Smooth muscle cell (in vitro differentiated cells): ENCODE measurements around the gene C19orf47. TPM values are rescaled to one million over a fixed set of nuclear protein-coding genes. Genes with fewer than 3 reads are reported as not detected.

ENCODE experiments used
- DNase-seq: peaks from one replicate; lab custom pipeline; 2025; ENCODE audit not compliant: unreplicated experiment; lab: John Stamatoyannopoulos, UW
- H2AFZ ChIP-seq: fragments of 200-600 bp; sonication (generic); 2 replicates; pipeline ENCODE4 v1.6.0; 2016; ENCODE audit warnings: antibody characterized with exemption, low read depth, mild to moderate bottlenecking
- H3F3A ChIP-seq: fragments of 200-600 bp; sonication (generic); 2 replicates; pipeline ENCODE4 v1.6.0; 2017; ENCODE audit warnings: antibody characterized with exemption, low read depth
- H3K27ac ChIP-seq: fragments of 200-600 bp; sonication (generic); 2 replicates; pipeline ENCODE4 v1.5.1; 2016; ENCODE audit warnings: low read depth, mild to moderate bottlenecking
- H3K27me3 ChIP-seq: fragments of 200-600 bp; sonication (generic); 2 replicates; pipeline ENCODE4 v1.6.1; 2016; ENCODE audit warnings: low read depth, mild to moderate bottlenecking
- H3K36me3 ChIP-seq: fragments of 200-600 bp; sonication (generic); 2 replicates; pipeline ENCODE4 v1.5.1; 2016; ENCODE audit warnings: low read depth
- H3K4me1 ChIP-seq: fragments of 200-600 bp; sonication (generic); 2 replicates; pipeline ENCODE4 v1.5.1; 2016; ENCODE audit warnings: low read depth
- H3K4me2 ChIP-seq: fragments of 200-600 bp; sonication (generic); 2 replicates; pipeline ENCODE4 v1.6.0; 2016; ENCODE audit warnings: mild to moderate bottlenecking
- H3K4me3 ChIP-seq: fragments of 200-600 bp; sonication (generic); 2 replicates; pipeline ENCODE4 v1.5.1; 2016; ENCODE audit warnings: mild to moderate bottlenecking
- H3K79me2 ChIP-seq: fragments of 200-600 bp; sonication (generic); 2 replicates; pipeline ENCODE4 v1.6.0; 2016; ENCODE audit warnings: low read depth, mild to moderate bottlenecking
- H3K9ac ChIP-seq: fragments of 200-600 bp; sonication (generic); 2 replicates; pipeline ENCODE4 v1.6.0; 2016; ENCODE audit warnings: low read depth
- H3K9me3 ChIP-seq: fragments of 200-600 bp; sonication (generic); replicated peaks from 2 replicates; pipeline ENCODE4 v1.5.1; 2016; ENCODE audit warnings: low read depth
- H4K20me1 ChIP-seq: fragments of 200-600 bp; sonication (generic); 2 replicates; pipeline ENCODE4 v1.6.0; 2016; ENCODE audit warnings: low read depth
- WGBS: methylation state at CpG from one replicate; pipeline ENCODE4 v1.1.7; 2016; ENCODE audit warnings: low lambda C conversion rate; 5-methylcytosine and 5-hydroxymethylcytosine counted together
- polyA plus RNA-seq: library from polyadenylated mRNA; unstranded; fragments of >200 nt; fragmentation: Nextera tagmentation; extraction: Ambion mirVana; gene quantifications from 2 replicates; pipeline ENCODE4 v1.2.1, GENCODE V29; 2016
- total RNA-seq: library from RNA; depleted of rRNA; stranded (reverse); fragments of >200 nt; gene quantifications from 2 replicates; pipeline ENCODE4 v1.2.3, GENCODE V29; 2014
- TF ChIP-seq, protein P1 (sequence below): fragments of 200-600 bp; sonication (generic); IDR thresholded peaks from 2 replicates; pipeline ENCODE4 v1.5.1; 2017; ENCODE audit warnings: borderline replicate concordance, mild to moderate bottlenecking, antibody characterized with exemption; ENCODE audit not compliant: insufficient read depth, poor library complexity, severe bottlenecking

Gene C19orf47
- total and polyA plus RNA-seq, 2 experiments from 2014 or later = 6.3 to 9.3 TPM

GRCh38 chr19:40367577-40368434 lies 19.6 kb upstream of the C19orf47 start:
- no peak overlapping the region for H3K4me2 ChIP-seq
- 92% methylated on average over 15 of the region's 16 CpGs for WGBS
- H3K9me3 ChIP-seq = no peaks in the 10 kb centered on the region
- no peaks in the 10 kb centered on the region for H3K36me3 ChIP-seq
- H3K4me3 ChIP-seq = no peak overlapping the region
- DNase-seq = no peak
- no peaks in the 10 kb centered on the region for H3K79me2 ChIP-seq
- no peak overlapping the region for H2AFZ ChIP-seq
- H3F3A ChIP-seq = no peaks in the 10 kb centered on the region
- H3K9ac ChIP-seq = no peak overlapping the region
- TF ChIP-seq, protein P1, sequence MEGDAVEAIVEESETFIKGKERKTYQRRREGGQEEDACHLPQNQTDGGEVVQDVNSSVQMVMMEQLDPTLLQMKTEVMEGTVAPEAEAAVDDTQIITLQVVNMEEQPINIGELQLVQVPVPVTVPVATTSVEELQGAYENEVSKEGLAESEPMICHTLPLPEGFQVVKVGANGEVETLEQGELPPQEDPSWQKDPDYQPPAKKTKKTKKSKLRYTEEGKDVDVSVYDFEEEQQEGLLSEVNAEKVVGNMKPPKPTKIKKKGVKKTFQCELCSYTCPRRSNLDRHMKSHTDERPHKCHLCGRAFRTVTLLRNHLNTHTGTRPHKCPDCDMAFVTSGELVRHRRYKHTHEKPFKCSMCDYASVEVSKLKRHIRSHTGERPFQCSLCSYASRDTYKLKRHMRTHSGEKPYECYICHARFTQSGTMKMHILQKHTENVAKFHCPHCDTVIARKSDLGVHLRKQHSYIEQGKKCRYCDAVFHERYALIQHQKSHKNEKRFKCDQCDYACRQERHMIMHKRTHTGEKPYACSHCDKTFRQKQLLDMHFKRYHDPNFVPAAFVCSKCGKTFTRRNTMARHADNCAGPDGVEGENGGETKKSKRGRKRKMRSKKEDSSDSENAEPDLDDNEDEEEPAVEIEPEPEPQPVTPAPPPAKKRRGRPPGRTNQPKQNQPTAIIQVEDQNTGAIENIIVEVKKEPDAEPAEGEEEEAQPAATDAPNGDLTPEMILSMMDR = no peak
- peaks cover 28% of the 10 kb centered on the region for H4K20me1 ChIP-seq
- no peaks in the 10 kb centered on the region for H3K27me3 ChIP-seq
- peak overlapping the region; percentile 55 for H3K27ac ChIP-seq
- peaks cover 13% of the 10 kb centered on the region for H3K4me1 ChIP-seq

GRCh38 chr19:40366697-40367561 lies 18.7 kb upstream of the C19orf47 start:
- H4K20me1 ChIP-seq = peaks cover 28% of the 10 kb centered on the region
- peak overlapping the region; percentile 55 for H3K27ac ChIP-seq
- no peaks in the 10 kb centered on the region for H3K36me3 ChIP-seq
- TF ChIP-seq, protein P1 = no peak
- peak overlapping the region; percentile 88 for H3K4me2 ChIP-seq
- H3K27me3 ChIP-seq = no peaks in the 10 kb centered on the region
- H3K4me1 ChIP-seq = peaks cover 13% of the 10 kb centered on the region
- peak; percentile 19 for DNase-seq
- H3F3A ChIP-seq = no peaks in the 10 kb centered on the region
- H3K4me3 ChIP-seq = peak overlapping the region; percentile 56
- peak overlapping the region; percentile 78 for H3K9ac ChIP-seq
- H3K79me2 ChIP-seq = no peaks in the 10 kb centered on the region
- 42% methylated on average over 27 of the region's 27 CpGs for WGBS
- no peak overlapping the region for H2AFZ ChIP-seq
- no peaks in the 10 kb centered on the region for H3K9me3 ChIP-seq

- H4K20me1 ChIP-seq = peaks cover 28% of the 10 kb centered on the region
- no peaks in the 10 kb centered on the region for H3K9me3 ChIP-seq
- peak overlapping the region; percentile 55 for H3K27ac ChIP-seq
- peak overlapping the region; percentile 88 for H3K4me2 ChIP-seq
- TF ChIP-seq, protein P1 = no peak
- H3K79me2 ChIP-seq = no peaks in the 10 kb centered on the region
- DNase-seq = peak; percentile 92
- no peaks in the 10 kb centered on the region for H3F3A ChIP-seq
- no peaks in the 10 kb centered on the region for H3K27me3 ChIP-seq
- WGBS = 10% methylated on average over 18 of the region's 28 CpGs
- H3K4me1 ChIP-seq = peaks cover 13% of the 10 kb centered on the region
- H2AFZ ChIP-seq = peak overlapping the region; percentile 52
- peak overlapping the region; percentile 78 for H3K9ac ChIP-seq
- no peaks in the 10 kb centered on the region for H3K36me3 ChIP-seq
- peak overlapping the region; percentile 56 for H3K4me3 ChIP-seq
Measured at GRCh38 chr19:40365613-40366401, 17.6 kb upstream of the C19orf47 start.
